DND-41 (cell line): Measurements from ENCODE around the gene RXYLT1.

Experiments
- ATAC-seq: fragments of 200-7000 bp; cut with Tn5 transposase; 3 replicates; pipeline ENCODE4 v1.9.1; 2021; ENCODE audit warnings: low read depth; ENCODE audit not compliant: insufficient read depth
- DNase-seq: peaks from one replicate; pipeline ENCODE4 v3.0.0-alpha.2; 2020
- H2AFZ ChIP-seq: 2 replicates; pipeline ENCODE4 v1.6.0; 2012; ENCODE audit warnings: low read depth, low read length
- H3K27ac ChIP-seq: 2 replicates; pipeline ENCODE4 v1.5.1; 2012; ENCODE audit warnings: low read length, inconsistent platforms
- H3K27me3 ChIP-seq: fragments of 200-600 bp; sonication (generic); 2 replicates; pipeline ENCODE4 v1.6.0; 2012; ENCODE audit warnings: low read length, mild to moderate bottlenecking, inconsistent platforms; ENCODE audit not compliant: insufficient read depth, poor library complexity
- H3K36me3 ChIP-seq: 2 replicates; pipeline ENCODE4 v1.5.1; 2012; ENCODE audit warnings: low read length, inconsistent platforms; ENCODE audit not compliant: insufficient read depth
- H3K4me1 ChIP-seq: 2 replicates; pipeline ENCODE4 v1.5.1; 2012; ENCODE audit warnings: mild to moderate bottlenecking, low read length; ENCODE audit not compliant: insufficient read depth
- H3K4me2 ChIP-seq: 2 replicates; pipeline ENCODE4 v1.6.0; 2012; ENCODE audit warnings: mild to moderate bottlenecking, moderate library complexity, low read length, inconsistent platforms; ENCODE audit not compliant: insufficient read depth
- H3K4me3 ChIP-seq, 2 experiments: fragments of 200-600 bp in 1 of 2; shearing (Covaris generic) in 1 of 2; 2 replicates each; pipeline ENCODE4 v1.5.1; 2012 to 2016; ENCODE audit warnings: inconsistent platforms in 2 of 2, low read length in 2 of 2, mild to moderate bottlenecking in 2 of 2, low read depth in 1 of 2, moderate library complexity in 1 of 2
- H3K79me2 ChIP-seq: 2 replicates; pipeline ENCODE4 v1.6.0; 2012; ENCODE audit warnings: low read length, inconsistent platforms; ENCODE audit not compliant: insufficient read depth
- H3K9ac ChIP-seq: 2 replicates; pipeline ENCODE4 v1.6.0; 2012; ENCODE audit warnings: low read depth, mild to moderate bottlenecking, inconsistent platforms, low read length, moderate library complexity
- H3K9me3 ChIP-seq: 2 replicates; pipeline ENCODE4 v1.5.1; 2012; ENCODE audit warnings: low read length, moderate library complexity, mild to moderate bottlenecking, inconsistent platforms; ENCODE audit not compliant: insufficient read depth, severe bottlenecking
- H4K20me1 ChIP-seq: 2 replicates; pipeline ENCODE4 v1.6.0; 2012; ENCODE audit warnings: low read length; ENCODE audit not compliant: insufficient read depth
- EZH2 ChIP-seq: IDR thresholded peaks from 3 replicates; pipeline ENCODE4 v1.6.1; 2012; ENCODE audit warnings: borderline replicate concordance, low read depth, mild to moderate bottlenecking, moderate library complexity, low read length, inconsistent platforms; ENCODE audit not compliant: severe bottlenecking
- TF ChIP-seq, protein P1 (sequence below): IDR thresholded peaks from 2 replicates; pipeline ENCODE4 v1.5.1; 2012; ENCODE audit warnings: borderline replicate concordance, low read length, moderate library complexity, mild to moderate bottlenecking; ENCODE audit not compliant: poor library complexity, severe bottlenecking; ENCODE audit errors: extremely low read depth

The RXYLT1 gene

DNA sequence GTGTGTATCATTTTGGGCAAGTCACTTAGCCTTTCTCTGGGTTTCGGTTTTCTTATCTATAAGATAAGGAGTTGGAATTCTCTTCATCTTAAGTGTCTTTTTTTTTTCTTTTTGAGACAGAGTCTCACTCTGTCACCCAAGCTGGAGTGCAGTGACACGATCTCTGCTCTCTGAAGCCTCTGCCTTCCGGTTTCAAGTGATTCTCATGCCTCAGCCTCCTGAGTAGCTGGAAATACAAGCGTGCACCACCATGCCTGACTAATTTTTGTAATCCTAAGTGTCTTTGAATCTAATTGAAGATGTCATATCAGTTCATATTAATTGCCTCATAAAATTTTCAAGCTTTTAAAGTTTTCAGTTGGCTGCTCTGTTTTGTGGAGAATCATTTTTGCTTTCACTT is 68.7 kb downstream of the RXYLT1 start:
- Histone ChIP-seq H2AFZ (no peak overlapping the region), H3K36me3 (no peaks in the 10 kb centered on the region), H3K4me3 (no peak overlapping the region), H3K4me1 (no peaks in the 10 kb centered on the region), H3K27me3 (no peaks in the 10 kb centered on the region), H3K9ac (no peak overlapping the region), H3K27ac (no peak overlapping the region), H4K20me1 (no peaks in the 10 kb centered on the region), H3K4me2 (no peak overlapping the region), H3K9me3 (no peaks in the 10 kb centered on the region), H3K79me2 (no peaks in the 10 kb centered on the region)
- ATAC-seq (no peak), DNase-seq (no peak)
- TF ChIP-seq, protein P1, sequence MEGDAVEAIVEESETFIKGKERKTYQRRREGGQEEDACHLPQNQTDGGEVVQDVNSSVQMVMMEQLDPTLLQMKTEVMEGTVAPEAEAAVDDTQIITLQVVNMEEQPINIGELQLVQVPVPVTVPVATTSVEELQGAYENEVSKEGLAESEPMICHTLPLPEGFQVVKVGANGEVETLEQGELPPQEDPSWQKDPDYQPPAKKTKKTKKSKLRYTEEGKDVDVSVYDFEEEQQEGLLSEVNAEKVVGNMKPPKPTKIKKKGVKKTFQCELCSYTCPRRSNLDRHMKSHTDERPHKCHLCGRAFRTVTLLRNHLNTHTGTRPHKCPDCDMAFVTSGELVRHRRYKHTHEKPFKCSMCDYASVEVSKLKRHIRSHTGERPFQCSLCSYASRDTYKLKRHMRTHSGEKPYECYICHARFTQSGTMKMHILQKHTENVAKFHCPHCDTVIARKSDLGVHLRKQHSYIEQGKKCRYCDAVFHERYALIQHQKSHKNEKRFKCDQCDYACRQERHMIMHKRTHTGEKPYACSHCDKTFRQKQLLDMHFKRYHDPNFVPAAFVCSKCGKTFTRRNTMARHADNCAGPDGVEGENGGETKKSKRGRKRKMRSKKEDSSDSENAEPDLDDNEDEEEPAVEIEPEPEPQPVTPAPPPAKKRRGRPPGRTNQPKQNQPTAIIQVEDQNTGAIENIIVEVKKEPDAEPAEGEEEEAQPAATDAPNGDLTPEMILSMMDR: no peak
- no peak for TF ChIP-seq EZH2

DNA sequence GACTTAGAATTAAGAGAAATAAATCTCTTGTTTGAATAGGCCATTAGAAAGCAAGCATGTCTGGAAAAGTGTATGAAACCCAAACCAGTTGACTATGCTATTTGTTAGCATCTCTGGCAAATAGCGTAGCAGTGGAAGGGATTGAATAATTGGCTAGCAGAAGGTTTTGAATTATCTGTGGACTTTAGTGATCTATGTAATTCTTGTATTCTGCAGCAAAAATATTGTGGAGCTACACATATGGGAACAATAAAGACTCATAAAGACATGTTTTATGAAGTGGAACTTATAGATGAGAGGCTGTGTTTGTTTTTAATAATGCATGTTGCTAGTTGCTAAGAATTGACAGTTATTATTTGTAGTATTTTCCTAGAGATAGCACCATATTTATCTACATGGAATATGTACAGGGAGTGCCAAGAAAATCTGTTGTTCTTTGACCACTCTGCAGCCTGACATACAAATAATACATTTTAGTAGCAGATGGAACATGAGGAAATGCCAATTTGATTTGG is 69.5 kb downstream of the RXYLT1 start:
- no peak overlapping the region for H2AFZ ChIP-seq
- no peaks in the 10 kb centered on the region for H4K20me1 ChIP-seq
- DNase-seq: no peak
- ATAC-seq: no peak
- H3K4me2 ChIP-seq: no peak overlapping the region
- no peak overlapping the region for H3K27ac ChIP-seq
- no peaks in the 10 kb centered on the region for H3K9me3 ChIP-seq
- no peak overlapping the region for H3K4me3 ChIP-seq
- no peaks in the 10 kb centered on the region for H3K36me3 ChIP-seq
- H3K27me3 ChIP-seq: no peaks in the 10 kb centered on the region
- no peaks in the 10 kb centered on the region for H3K79me2 ChIP-seq
- H3K4me1 ChIP-seq: no peaks in the 10 kb centered on the region
- no peak overlapping the region for H3K9ac ChIP-seq
- TF ChIP-seq EZH2: no peak
- TF ChIP-seq, protein P1: no peak

DNA sequence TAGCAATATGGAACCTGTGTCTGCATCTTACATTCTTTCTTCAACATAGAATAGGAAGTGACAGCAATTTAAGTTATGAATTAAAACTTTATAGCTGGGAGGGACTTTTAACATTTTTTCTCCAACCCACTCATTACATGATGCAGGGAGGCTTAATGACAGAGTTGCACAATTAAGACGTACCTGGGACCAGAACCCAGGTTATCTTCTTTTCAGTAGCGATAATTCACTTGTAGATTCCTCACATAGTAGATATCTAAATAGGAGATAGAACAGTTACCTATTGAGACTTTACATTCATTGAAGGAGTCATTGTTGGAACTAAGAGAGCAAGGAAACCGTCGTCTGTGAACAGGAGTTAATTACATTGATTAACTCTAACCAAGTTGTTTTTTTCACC is 69.9 kb downstream of the RXYLT1 start:
- H3K79me2 ChIP-seq: no peaks in the 10 kb centered on the region
- H3K27ac ChIP-seq: no peak overlapping the region
- no peak overlapping the region for H2AFZ ChIP-seq
- no peak for TF ChIP-seq EZH2
- TF ChIP-seq, protein P1: no peak
- H3K9me3 ChIP-seq: no peaks in the 10 kb centered on the region
- no peak overlapping the region for H3K4me3 ChIP-seq
- H3K9ac ChIP-seq: no peak overlapping the region
- H3K4me1 ChIP-seq: no peaks in the 10 kb centered on the region
- no peaks in the 10 kb centered on the region for H3K27me3 ChIP-seq
- no peak overlapping the region for H3K4me2 ChIP-seq
- ATAC-seq: no peak
- H3K36me3 ChIP-seq: no peaks in the 10 kb centered on the region
- H4K20me1 ChIP-seq: no peaks in the 10 kb centered on the region
- DNase-seq: no peak

- H4K20me1 ChIP-seq: no peaks in the 10 kb centered on the region
These were observed 74.3 kb downstream of the RXYLT1 start for GRCh38 chr12:63853978-63854377.

More at GRCh38 chr12:63853978-63854377, 74.3 kb downstream of the RXYLT1 start:
- Histone ChIP-seq H3K9ac (no peak overlapping the region), H3K4me1 (no peaks in the 10 kb centered on the region), H3K36me3 (no peaks in the 10 kb centered on the region), H3K79me2 (no peaks in the 10 kb centered on the region), H3K4me2 (no peak overlapping the region), H3K4me3 (no peak overlapping the region), H3K27ac (no peak overlapping the region), H3K27me3 (no peaks in the 10 kb centered on the region), H2AFZ (no peak overlapping the region), H3K9me3 (no peaks in the 10 kb centered on the region)
- DNase-seq (no peak), ATAC-seq (no peak)
- TF ChIP-seq, protein P1: no peak
- no peak for TF ChIP-seq EZH2
